Adrenal gland (tissue), 12 donors: ENCODE results near the gene PTDSS2. TPM values are rescaled to one million over a fixed set of nuclear protein-coding genes. Genes with fewer than 3 reads are reported as not detected.
A peak's percentile ranks its signal among the peaks of the same experiment; 100 is the strongest.

ENCODE experiments used
- DNase-seq, 7 donors: peaks; one replicate each; pipeline ENCODE4 v3.0.0-alpha.2; 2019 to 2020
- H3K27ac ChIP-seq, 5 donors: fragments of 200-600 bp; sonication (generic) in 4 of 5; 1 replicate in 3 of 5; 2 replicates in 2 of 5; pipeline versions ENCODE4 v1.5.1 to v1.8.0; 2016 to 2020; ENCODE audit warnings: mild to moderate bottlenecking in 1 of 5
- H3K27me3 ChIP-seq: fragments of 200-600 bp; 2 replicates; pipeline ENCODE4 v1.8.0; 2021
- H3K36me3 ChIP-seq, 2 donors: fragments of 200-600 bp; replicated peaks in 1 of 2; 1 replicate in 1 of 2; 2 replicates in 1 of 2; pipeline versions ENCODE4 v1.5.1 to v1.8.0; 2018 to 2022
- H3K4me1 ChIP-seq, 2 donors: fragments of 200-600 bp; replicated peaks in 1 of 2; 1 replicate in 1 of 2; 2 replicates in 1 of 2; pipeline versions ENCODE4 v1.5.1 to v1.8.0; 2018 to 2021
- H3K4me3 ChIP-seq, 4 donors: fragments of 200-600 bp; sonication (generic) in 3 of 4; one replicate each; pipeline ENCODE4 v1.5.1; 2016 to 2018
- H3K9me3 ChIP-seq, 3 donors: fragments of 200-600 bp; sonication (generic) in 1 of 3; replicated peaks in 1 of 3; 1 replicate in 2 of 3; 2 replicates in 1 of 3; pipeline versions ENCODE4 v1.5.1 to v1.8.0; 2016 to 2021
- CTCF ChIP-seq, 6 experiments: fragments of 450-650 bp in 4 of 6; fragments of 200-600 bp in 2 of 6; sonication (generic) in 1 of 6; IDR thresholded peaks; 1 replicate in 5 of 6; 2 replicates in 1 of 6; pipeline versions ENCODE4 v1.5.1 to v1.8.0; 2016 to 2021; ENCODE audit warnings: antibody characterized with exemption in 6 of 6, mild to moderate bottlenecking in 2 of 6, moderate library complexity in 1 of 6
- POLR2A ChIP-seq, 2 donors: fragments of 450-650 bp; IDR thresholded peaks; one replicate each; pipeline ENCODE4 v1.6.1; 2017; ENCODE audit warnings: antibody characterized with exemption in 2 of 2, mild to moderate bottlenecking in 2 of 2, moderate library complexity in 1 of 2
- WGBS, 4 donors: extraction: QIAGEN DNeasy Blood & Tissue Kit in 2 of 4; methylation state at CpG; one replicate each; pipeline versions ENCODE4 v1.1.5 to v1.1.7; 2013 to 2017; 5-methylcytosine and 5-hydroxymethylcytosine counted together
- intact Hi-C, 2 donors: fragments of 100-400 bp; cut with DNase I; formaldehyde crosslinking; loops; one replicate each; pipeline versions ENCODE4 v1.14.1 to v1.15.0; 2022 to 2023
- polyA plus RNA-seq, 3 donors: library from polyadenylated mRNA; stranded (reverse); fragments of 200-250 nt in 2 of 3; fragments of 350-450 nt in 1 of 3; fragmentation: Illumina TruSeq in 1 of 3; extraction: RNeasy Lipid Tissue Mini Kit (QIAGEN cat#74804) in 1 of 3; gene quantifications; one replicate each; pipeline ENCODE4 v1.2.3, GENCODE V29; 2013 to 2014
- total RNA-seq, 9 donors: library from RNA; depleted of rRNA in 4 of 9; stranded (reverse); fragments of >200 nt in 4 of 9; fragments of 120-200 nt in 1 of 9; fragmentation: NEBNext Ultra II Directional in 1 of 9; extraction: Animal tissue kit (Norgen Biotek cat#: 25700) in 1 of 9; gene quantifications; one replicate each; pipeline versions ENCODE4 v1.1.0 to v1.2.4, GENCODE V29; 2013 to 2023
- donor health status: healthy with polysubstance abuse.
- donor health status: Bipolar disorder and iron deficiency.
- donor health status: DM: yes; HTN: yes; CAD: no.
- donor health status: DM: no; HTN: no; CAD: no.
- donor health status: DM: no; HTN: no; CAD: no.
- donor health status: DM: yes; HTN: yes; CAD: no.

Gene PTDSS2
- total and polyA plus RNA-seq, 12 donors = 11.0 to 109 (median 44.7) TPM

- Histone ChIP-seq H3K27me3 (no peaks in the 10 kb centered on the region), H3K4me1 (peaks cover 0 to 3% of the 10 kb centered on the region in 2 donors), H3K27ac (no peak overlapping the region), H3K9me3 (no peaks in the 10 kb centered on the region), H3K36me3 (no peaks in the 10 kb centered on the region), H3K4me3 (no peak overlapping the region)
- 92 to 97% (median 95%) methylated on average over 33 to 39 of the region's 39 CpGs for WGBS, 4 donors
- intact Hi-C loops = no loop called here
- TF ChIP-seq POLR2A (IDR thresholded peaks at IDR 0.05) (no peak), CTCF (IDR thresholded peaks at IDR 0.05) (peak in 1 of 6 experiments; percentile 9)
- DNase-seq = no peak
These were observed 70.5 kb downstream of the PTDSS2 start for GRCh38 chr11:520428-521176.

- TF ChIP-seq CTCF (IDR thresholded peaks at IDR 0.05) = no peak
- no peak for TF ChIP-seq POLR2A (IDR thresholded peaks at IDR 0.05)
- intact Hi-C loops = no loop called here
- 81 to 93% (median 87%) methylated on average over 9 to 10 of the region's 10 CpGs for WGBS, 4 donors
These were observed 71.2 kb downstream of the PTDSS2 start for GRCh38 chr11:521177-521688.

GRCh38 chr11:526192-526591 is 76.1 kb downstream of the PTDSS2 start:
- 64 to 85% (median 84%) methylated on average over 14 to 17 of the region's 17 CpGs for WGBS, 4 donors
- DNase-seq = no peak
- Histone ChIP-seq H3K4me1 (no peaks in the 10 kb centered on the region), H3K36me3 (peaks cover 0 to 2% of the 10 kb centered on the region in 2 donors), H3K4me3 (no peak overlapping the region), H3K27ac (no peak overlapping the region), H3K9me3 (no peaks in the 10 kb centered on the region), H3K27me3 (no peaks in the 10 kb centered on the region)
- TF ChIP-seq POLR2A (IDR thresholded peaks at IDR 0.05) = no peak
- no peak for TF ChIP-seq CTCF (IDR thresholded peaks at IDR 0.05)
- intact Hi-C loops = no loop called here

More at GRCh38 chr11:521177-521688, 71.2 kb downstream of the PTDSS2 start:
- Histone ChIP-seq H3K9me3 (no peaks in the 10 kb centered on the region), H3K4me1 (peaks cover 0 to 3% of the 10 kb centered on the region in 2 donors), H3K27me3 (no peaks in the 10 kb centered on the region), H3K27ac (no peak overlapping the region), H3K36me3 (no peaks in the 10 kb centered on the region), H3K4me3 (no peak overlapping the region)
- no peak for DNase-seq

GRCh38 chr11:528166-528814 is 78.2 kb downstream of the PTDSS2 start:
- Histone ChIP-seq H3K9me3 (no peaks in the 10 kb centered on the region), H3K36me3 (peaks cover 0 to 23% of the 10 kb centered on the region in 2 donors), H3K4me3 (no peak overlapping the region), H3K4me1 (no peaks in the 10 kb centered on the region), H3K27ac (no peak overlapping the region), H3K27me3 (no peaks in the 10 kb centered on the region)
- no peak for TF ChIP-seq POLR2A (IDR thresholded peaks at IDR 0.05)
- no peak for TF ChIP-seq CTCF (IDR thresholded peaks at IDR 0.05)
- intact Hi-C loops = no loop called here
- WGBS, 4 donors = 72 to 82% (median 81%) methylated on average over 12 to 30 of the region's 30 CpGs
- DNase-seq = no peak
